Cerebellar cortex (tissue), 1 donor: Measurements from ENCODE around the gene RUFY4.
"Not testable (repeated sequence)": the region's sequence is repeated elsewhere in the genome, so short reads cannot be mapped to it uniquely, and the experiment has no call there.

Source experiments
- DNase-seq: peaks from one replicate; pipeline ENCODE4 v3.0.0-alpha.2; 2015; ENCODE audit warnings: low spot score

Gene RUFY4

GRCh38 chr2:218089259-218089658, 20.2 kb downstream of the RUFY4 start:
- no peak for DNase-seq

- no peak for DNase-seq
Observed at GRCh38 chr2:218091746-218092145, 22.7 kb downstream of the RUFY4 start.

GRCh38 chr2:218093879-218094278, 24.8 kb downstream of the RUFY4 start:
- no peak for DNase-seq

- no peak for DNase-seq
Observed at GRCh38 chr2:218095853-218096252, 26.8 kb downstream of the RUFY4 start.

- no peak for DNase-seq
Observed at GRCh38 chr2:218097975-218098374, 28.9 kb downstream of the RUFY4 start.

GRCh38 chr2:218108834-218109233, 39.8 kb downstream of the RUFY4 start:
- DNase-seq: not testable (repeated sequence)

GRCh38 chr2:218121789-218122188, 52.7 kb downstream of the RUFY4 start:
- DNase-seq: not testable (repeated sequence)

GRCh38 chr2:218122286-218122685, 53.2 kb downstream of the RUFY4 start:
- not testable (repeated sequence) for DNase-seq

- DNase-seq: no peak
Observed at GRCh38 chr2:218123986-218124385, 54.9 kb downstream of the RUFY4 start.

GRCh38 chr2:218125095-218125494, 56.0 kb downstream of the RUFY4 start:
- no peak for DNase-seq

GRCh38 chr2:218125626-218126080, 56.6 kb downstream of the RUFY4 start, which contains the start of gene CXCR2:
TSS of gene CXCR2 (plus strand) at chr2:218126028. CDS start at chr2:218134802, 8,774 bp downstream.
- no peak for DNase-seq

GRCh38 chr2:218127929-218128455, 58.9 kb downstream of the RUFY4 start:
- DNase-seq: no peak

GRCh38 chr2:218128781-218129457, 59.9 kb downstream of the RUFY4 start:
- DNase-seq: no peak

- DNase-seq: no peak
Observed at GRCh38 chr2:218129458-218130135, 60.5 kb downstream of the RUFY4 start.

GRCh38 chr2:218130377-218130776, 61.3 kb downstream of the RUFY4 start:
- no peak for DNase-seq

- no peak for DNase-seq
Observed at GRCh38 chr2:218130822-218131221, 61.8 kb downstream of the RUFY4 start.

GRCh38 chr2:218137514-218137913, 68.5 kb downstream of the RUFY4 start:
- DNase-seq: no peak

GRCh38 chr2:218138047-218138446, 69.0 kb downstream of the RUFY4 start:
- DNase-seq: no peak
